HEK293 (cell line): ENCODE data around the gene RSPH1.

Experiments
- FEZF1 ChIP-seq: fragments of 450-650 bp; formaldehyde crosslinking; IDR thresholded peaks from 2 replicates; pipeline ENCODE4 v1.5.1; 2016; ENCODE audit warnings: missing biosample characterization, missing genetic modification characterization
- GLIS1 ChIP-seq: fragments of 450-650 bp; formaldehyde crosslinking; IDR thresholded peaks from 2 replicates; pipeline ENCODE4 v1.5.1; 2016; ENCODE audit warnings: missing biosample characterization, missing genetic modification characterization
- IKZF3 ChIP-seq: fragments of 450-650 bp; IDR thresholded peaks from 2 replicates; pipeline ENCODE4 v1.5.0; 2018; ENCODE audit warnings: missing biosample characterization, mild to moderate bottlenecking, missing genetic modification characterization, moderate library complexity
- MEIS1 ChIP-seq: sonication (generic); formaldehyde crosslinking; IDR thresholded peaks from 2 replicates; pipeline ENCODE4 v1.8.1; 2022; ENCODE audit warnings: missing genetic modification reagents, mild to moderate bottlenecking, borderline replicate concordance
- OSR2 ChIP-seq: fragments of 450-650 bp; formaldehyde crosslinking; IDR thresholded peaks from 2 replicates; pipeline ENCODE4 v1.5.1; 2016; ENCODE audit warnings: missing biosample characterization, missing genetic modification characterization
- SCRT1 ChIP-seq: fragments of 450-650 bp; formaldehyde crosslinking; IDR thresholded peaks from 2 replicates; pipeline ENCODE4 v1.5.1; 2016; ENCODE audit warnings: missing biosample characterization, missing genetic modification characterization, borderline replicate concordance
- TRIM28 ChIP-seq: IDR thresholded peaks from 2 replicates; pipeline ENCODE4 v1.6.1; 2011; ENCODE audit warnings: low read length, control low read depth, borderline replicate concordance
- YY1 ChIP-seq: fragments of 450-650 bp; formaldehyde crosslinking; IDR thresholded peaks from 2 replicates; pipeline ENCODE4 v1.5.1; 2018; ENCODE audit warnings: missing biosample characterization, missing genetic modification characterization
- ZBTB1 ChIP-seq: fragments of 450-650 bp; formaldehyde crosslinking; IDR thresholded peaks from 2 replicates; pipeline ENCODE4 v1.5.1; 2016; ENCODE audit warnings: missing biosample characterization, missing genetic modification characterization
- ZIC2 ChIP-seq: fragments of 450-650 bp; formaldehyde crosslinking; IDR thresholded peaks from 2 replicates; pipeline ENCODE4 v1.5.1; 2016; ENCODE audit warnings: missing biosample characterization, missing genetic modification characterization
- ZNF138 ChIP-seq: fragments of 450-650 bp; formaldehyde crosslinking; IDR thresholded peaks from 2 replicates; pipeline ENCODE4 v1.5.1; 2016; ENCODE audit warnings: missing biosample characterization, missing genetic modification characterization, borderline replicate concordance
- ZNF184 ChIP-seq: fragments of 450-650 bp; IDR thresholded peaks from 2 replicates; pipeline ENCODE4 v1.5.1; 2018; ENCODE audit warnings: missing biosample characterization, mild to moderate bottlenecking, missing genetic modification characterization
- ZNF292 ChIP-seq: fragments of 450-650 bp; formaldehyde crosslinking; IDR thresholded peaks from 2 replicates; pipeline ENCODE4 v1.5.1; 2016; ENCODE audit warnings: low read depth, missing biosample characterization, missing genetic modification characterization, borderline replicate concordance
- ZNF341 ChIP-seq: fragments of 450-650 bp; formaldehyde crosslinking; IDR thresholded peaks from 2 replicates; pipeline ENCODE4; 2016; ENCODE audit warnings: low read depth, missing biosample characterization, missing genetic modification characterization
- ZNF354C ChIP-seq: fragments of 450-650 bp; formaldehyde crosslinking; IDR thresholded peaks from 2 replicates; pipeline ENCODE4 v1.5.1; 2016; ENCODE audit warnings: missing biosample characterization, missing genetic modification characterization, low read depth, borderline replicate concordance
- ZNF416 ChIP-seq: fragments of 450-650 bp; formaldehyde crosslinking; IDR thresholded peaks from 2 replicates; pipeline ENCODE4 v1.5.1; 2016; ENCODE audit warnings: missing biosample characterization, missing genetic modification characterization
- ZNF518A ChIP-seq: fragments of 450-650 bp; formaldehyde crosslinking; conservative IDR thresholded peaks from 2 replicates; pipeline ENCODE4 v1.5.1; 2016; ENCODE audit warnings: low read depth, missing biosample characterization, missing genetic modification characterization
- ZNF623 ChIP-seq: fragments of 450-650 bp; formaldehyde crosslinking; IDR thresholded peaks from 2 replicates; pipeline ENCODE4 v1.5.1; 2016; ENCODE audit warnings: missing biosample characterization, missing genetic modification characterization
- ZNF626 ChIP-seq: fragments of 450-650 bp; sonication (Bioruptor Pico); formaldehyde crosslinking; IDR thresholded peaks from 2 replicates; pipeline ENCODE4 v1.5.1; 2018; ENCODE audit warnings: missing biosample characterization, missing genetic modification characterization, inconsistent platforms
- ZNF658 ChIP-seq: fragments of 450-650 bp; formaldehyde crosslinking; IDR thresholded peaks from 2 replicates; pipeline ENCODE4; 2016; ENCODE audit warnings: missing biosample characterization, missing genetic modification characterization
- ZNF664 ChIP-seq: fragments of 450-650 bp; formaldehyde crosslinking; IDR thresholded peaks from 2 replicates; pipeline ENCODE4 v1.5.1; 2016; ENCODE audit warnings: missing biosample characterization, missing genetic modification characterization
- ZNF76 ChIP-seq: fragments of 450-650 bp; formaldehyde crosslinking; IDR thresholded peaks from 2 replicates; pipeline ENCODE4; 2016; ENCODE audit warnings: low read depth, missing biosample characterization, missing genetic modification characterization, borderline replicate concordance
- ZNF830 ChIP-seq: fragments of 450-650 bp; IDR thresholded peaks from 2 replicates; pipeline ENCODE4 v1.5.0; 2018; ENCODE audit warnings: missing biosample characterization, missing genetic modification characterization, low read depth, mild to moderate bottlenecking, moderate library complexity
- TF ChIP-seq, protein P1 (sequence below): IDR thresholded peaks from 2 replicates; pipeline ENCODE4 v1.6.1; 2011; ENCODE audit warnings: mild to moderate bottlenecking, low read depth, low read length, borderline replicate concordance
- TF ChIP-seq, protein P2 (sequence below): fragments of 450-650 bp; formaldehyde crosslinking; IDR thresholded peaks from 2 replicates; pipeline ENCODE4 v1.5.1; 2016; ENCODE audit warnings: missing biosample characterization, missing genetic modification characterization
- TF ChIP-seq, protein P3 (sequence below): fragments of 450-650 bp; formaldehyde crosslinking; IDR thresholded peaks from 2 replicates; pipeline ENCODE4 v1.5.1; 2017; ENCODE audit warnings: missing biosample characterization, missing genetic modification characterization

The RSPH1 gene

GRCh38 chr21:42538479-42539275 is 42.7 kb upstream of the RSPH1 start (continued):
- 0 out of 2 replicates have a peak, but pooled peaks have one; percentile 17 for TF ChIP-seq IKZF3
- peak; percentile 99 for TF ChIP-seq GLIS1 (tag by site-specific recombination)
- TF ChIP-seq ZNF76 (tag by site-specific recombination): no peak
- no peak for TF ChIP-seq ZNF623 (tag by site-specific recombination)
- TF ChIP-seq ZNF664 (tag by site-specific recombination): 0 out of 2 replicates have a peak, but pooled peaks have one; percentile 23
- no peak for TF ChIP-seq ZNF658 (tag by site-specific recombination)
- TF ChIP-seq SCRT1 (tag by site-specific recombination): no peak
- no peak for TF ChIP-seq ZNF626 (tag by site-specific recombination)
- TF ChIP-seq ZNF184 (tag by site-specific recombination): no peak
- no peak for TF ChIP-seq ZNF416
- no peak for TF ChIP-seq ZBTB1
- TF ChIP-seq ZNF518A (tag by site-specific recombination): no peak
- TF ChIP-seq, protein P1, sequence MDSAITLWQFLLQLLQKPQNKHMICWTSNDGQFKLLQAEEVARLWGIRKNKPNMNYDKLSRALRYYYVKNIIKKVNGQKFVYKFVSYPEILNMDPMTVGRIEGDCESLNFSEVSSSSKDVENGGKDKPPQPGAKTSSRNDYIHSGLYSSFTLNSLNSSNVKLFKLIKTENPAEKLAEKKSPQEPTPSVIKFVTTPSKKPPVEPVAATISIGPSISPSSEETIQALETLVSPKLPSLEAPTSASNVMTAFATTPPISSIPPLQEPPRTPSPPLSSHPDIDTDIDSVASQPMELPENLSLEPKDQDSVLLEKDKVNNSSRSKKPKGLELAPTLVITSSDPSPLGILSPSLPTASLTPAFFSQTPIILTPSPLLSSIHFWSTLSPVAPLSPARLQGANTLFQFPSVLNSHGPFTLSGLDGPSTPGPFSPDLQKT: no peak
- TF ChIP-seq MEIS1 (CRISPR knock-in tag): no peak
- peak; percentile 29; the same call in 1 of the 2 replicates for TF ChIP-seq ZNF341 (tag by site-specific recombination)
- TF ChIP-seq, protein P2, sequence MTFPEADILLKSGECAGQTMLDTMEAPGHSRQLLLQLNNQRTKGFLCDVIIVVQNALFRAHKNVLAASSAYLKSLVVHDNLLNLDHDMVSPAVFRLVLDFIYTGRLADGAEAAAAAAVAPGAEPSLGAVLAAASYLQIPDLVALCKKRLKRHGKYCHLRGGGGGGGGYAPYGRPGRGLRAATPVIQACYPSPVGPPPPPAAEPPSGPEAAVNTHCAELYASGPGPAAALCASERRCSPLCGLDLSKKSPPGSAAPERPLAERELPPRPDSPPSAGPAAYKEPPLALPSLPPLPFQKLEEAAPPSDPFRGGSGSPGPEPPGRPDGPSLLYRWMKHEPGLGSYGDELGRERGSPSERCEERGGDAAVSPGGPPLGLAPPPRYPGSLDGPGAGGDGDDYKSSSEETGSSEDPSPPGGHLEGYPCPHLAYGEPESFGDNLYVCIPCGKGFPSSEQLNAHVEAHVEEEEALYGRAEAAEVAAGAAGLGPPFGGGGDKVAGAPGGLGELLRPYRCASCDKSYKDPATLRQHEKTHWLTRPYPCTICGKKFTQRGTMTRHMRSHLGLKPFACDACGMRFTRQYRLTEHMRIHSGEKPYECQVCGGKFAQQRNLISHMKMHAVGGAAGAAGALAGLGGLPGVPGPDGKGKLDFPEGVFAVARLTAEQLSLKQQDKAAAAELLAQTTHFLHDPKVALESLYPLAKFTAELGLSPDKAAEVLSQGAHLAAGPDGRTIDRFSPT (tag by site-specific recombination): no peak
- TF ChIP-seq ZNF292 (tag by site-specific recombination): no peak
- no peak for TF ChIP-seq ZNF138 (tag by site-specific recombination)
- TF ChIP-seq ZNF354C (tag by site-specific recombination): no peak
- no peak for TF ChIP-seq OSR2 (tag by site-specific recombination)
- 0 out of 2 replicates have a peak, but pooled peaks have one; percentile 20 for TF ChIP-seq YY1 (tag by site-specific recombination)
- TF ChIP-seq, protein P3, sequence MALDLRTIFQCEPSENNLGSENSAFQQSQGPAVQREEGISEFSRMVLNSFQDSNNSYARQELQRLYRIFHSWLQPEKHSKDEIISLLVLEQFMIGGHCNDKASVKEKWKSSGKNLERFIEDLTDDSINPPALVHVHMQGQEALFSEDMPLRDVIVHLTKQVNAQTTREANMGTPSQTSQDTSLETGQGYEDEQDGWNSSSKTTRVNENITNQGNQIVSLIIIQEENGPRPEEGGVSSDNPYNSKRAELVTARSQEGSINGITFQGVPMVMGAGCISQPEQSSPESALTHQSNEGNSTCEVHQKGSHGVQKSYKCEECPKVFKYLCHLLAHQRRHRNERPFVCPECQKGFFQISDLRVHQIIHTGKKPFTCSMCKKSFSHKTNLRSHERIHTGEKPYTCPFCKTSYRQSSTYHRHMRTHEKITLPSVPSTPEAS: no peak
- TF ChIP-seq TRIM28: peak; percentile 50; the same call in 1 of the 2 replicates
- TF ChIP-seq ZIC2: peak; percentile 99
- no peak for TF ChIP-seq ZNF830 (tag by site-specific recombination)
- peak; percentile 89 for TF ChIP-seq FEZF1 (tag by site-specific recombination)
